ENCODE measurements around the gene SBK1. TPM values are rescaled to one million over a fixed set of nuclear protein-coding genes. Genes with fewer than 3 reads are reported as not detected.
"Not testable (repeated sequence)": the region's sequence is repeated elsewhere in the genome, so short reads cannot be mapped to it uniquely, and the experiment has no call there.

The SBK1 gene
- total and polyA plus RNA-seq, 4 experiments from 2014 or later = 1.2 to 14.6 (median 13.7) TPM

DNA sequence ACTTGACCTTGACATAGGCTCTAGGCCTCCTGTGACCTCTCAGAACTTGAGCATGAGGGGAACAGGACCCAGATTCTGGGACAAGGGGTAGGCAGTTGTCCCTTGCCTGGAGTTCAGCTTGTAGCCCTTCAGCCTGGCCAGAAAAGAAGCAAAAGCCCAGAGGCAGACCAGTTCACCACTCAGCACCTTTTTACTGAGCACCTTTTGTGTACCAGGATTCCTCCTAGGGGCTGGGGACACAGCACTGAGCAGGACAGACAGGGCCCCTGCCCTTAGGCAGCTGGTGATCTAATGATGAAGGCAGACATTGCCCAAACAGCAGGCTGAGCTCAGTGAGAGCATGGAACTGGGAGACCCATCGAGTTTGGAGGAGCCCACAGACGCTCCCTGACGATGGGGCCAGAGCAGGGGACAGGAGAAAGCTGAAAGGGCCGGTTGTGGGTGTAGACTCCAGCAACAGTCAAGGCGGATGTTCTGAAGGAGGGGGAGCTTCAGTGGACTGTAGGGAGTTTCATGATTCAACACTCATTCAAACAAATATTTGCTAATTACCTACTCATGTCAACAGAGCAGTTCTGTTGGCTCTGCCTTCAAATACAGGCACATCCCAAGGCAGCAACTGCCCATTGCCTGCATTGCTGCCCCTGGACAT, 32.0 kb downstream of the SBK1 start:
- Histone ChIP-seq H3K4me1 (ENCODE audit: insufficient read depth, low read length) (no peaks in the 10 kb centered on the region), H3K27ac (ENCODE audit: low read depth, low read length) (no peak overlapping the region), H3K9me3 (ENCODE audit: control insufficient read depth in 1 of 2, low read length in 2 of 2) (no peaks in the 10 kb centered on the region), H3K36me3 (ENCODE audit: insufficient read depth, low read length) (no peaks in the 10 kb centered on the region), H3K27me3 (ENCODE audit: insufficient read depth, low read length) (no peaks in the 10 kb centered on the region), H3K4me3 (ENCODE audit: low read length in 2 of 2) (no peak overlapping the region)
- CTCF ChIA-PET (ENCODE audit: partially characterized antibody) = interaction anchor here (0.9 to 1.4 kb wide), 3 partner anchors 37 to 127 kb away, joined by 3 to 7 read pairs (median 4); no protein-coding TSS in a partner anchor
- Mint-ChIP-seq H3K27ac (peak overlapping the region in 2 of 7 donors; percentile 27 to 46), H3K27me3 (no peaks in the 10 kb centered on the region), H3K4me1 (peaks cover 1 to 5% (median 3%) of the 10 kb centered on the region in 4 donors), H3K9me3 (no peaks in the 10 kb centered on the region), H3K36me3 (peaks cover 5 to 7% of the 10 kb centered on the region in 2 donors), H3K4me3 (no peak overlapping the region)
- intact Hi-C loops (cut with micrococcal nuclease) = no loop called here
- DNase-seq = no peak
- POLR2A ChIA-PET (ENCODE audit: partially characterized antibody) = interaction anchor here (0.6 to 0.9 kb wide), 2 partner anchors 16 to 46 kb away, joined by 3 to 4 read pairs; no protein-coding TSS in a partner anchor

DNA sequence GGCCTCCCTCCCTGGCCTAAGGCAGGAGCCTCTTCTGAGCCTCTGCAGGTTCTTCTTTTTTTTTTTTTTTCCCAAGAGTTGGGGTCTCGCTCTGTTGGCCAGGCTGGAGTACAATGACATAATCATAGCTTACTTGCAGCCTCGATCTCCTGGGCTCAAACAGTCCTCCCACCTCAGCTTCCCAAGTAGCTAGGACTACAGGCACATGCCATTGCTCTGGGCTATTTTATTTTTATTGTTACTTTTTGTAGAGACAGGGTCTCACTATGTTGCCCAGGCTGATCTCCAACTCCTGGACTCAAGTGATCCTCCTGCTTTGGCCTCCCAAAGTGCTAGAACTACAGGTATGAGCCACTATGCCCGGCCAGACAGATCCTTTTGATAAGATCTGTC, 32.6 kb downstream of the SBK1 start:
- peaks cover 1 to 5% (median 3%) of the 10 kb centered on the region in 4 donors for H3K4me1 Mint-ChIP-seq
- Histone ChIP-seq H3K9me3 (ENCODE audit: control insufficient read depth in 1 of 2, low read length in 2 of 2) (no peaks in the 10 kb centered on the region), H3K36me3 (ENCODE audit: insufficient read depth, low read length) (no peaks in the 10 kb centered on the region), H3K27ac (ENCODE audit: low read depth, low read length) (no peak overlapping the region), H3K4me3 (ENCODE audit: low read length in 2 of 2) (no peak overlapping the region), H3K4me1 (ENCODE audit: insufficient read depth, low read length) (no peaks in the 10 kb centered on the region), H3K27me3 (ENCODE audit: insufficient read depth, low read length) (no peaks in the 10 kb centered on the region)
- no peak for DNase-seq
- CTCF ChIA-PET (ENCODE audit: partially characterized antibody) = interaction anchor here (0.8 to 2.4 kb wide), 5 partner anchors 8 to 128 kb away, joined by 3 to 10 read pairs (median 4); no protein-coding TSS in a partner anchor
- peaks cover 2 to 4% of the 10 kb centered on the region in 2 donors for H3K36me3 Mint-ChIP-seq
- intact Hi-C loops (cut with micrococcal nuclease) = no loop called here
- H3K27me3 Mint-ChIP-seq = no peaks in the 10 kb centered on the region
- no peaks in the 10 kb centered on the region for H3K9me3 Mint-ChIP-seq
- H3K4me3 Mint-ChIP-seq = no peak overlapping the region
- peak overlapping the region in 4 of 7 donors; percentile 16 to 71 (median 42) for H3K27ac Mint-ChIP-seq
- POLR2A ChIA-PET (ENCODE audit: partially characterized antibody) = interaction anchor here (0.6 to 0.9 kb wide), 2 partner anchors 16 to 47 kb away, joined by 3 to 4 read pairs; no protein-coding TSS in a partner anchor

DNA sequence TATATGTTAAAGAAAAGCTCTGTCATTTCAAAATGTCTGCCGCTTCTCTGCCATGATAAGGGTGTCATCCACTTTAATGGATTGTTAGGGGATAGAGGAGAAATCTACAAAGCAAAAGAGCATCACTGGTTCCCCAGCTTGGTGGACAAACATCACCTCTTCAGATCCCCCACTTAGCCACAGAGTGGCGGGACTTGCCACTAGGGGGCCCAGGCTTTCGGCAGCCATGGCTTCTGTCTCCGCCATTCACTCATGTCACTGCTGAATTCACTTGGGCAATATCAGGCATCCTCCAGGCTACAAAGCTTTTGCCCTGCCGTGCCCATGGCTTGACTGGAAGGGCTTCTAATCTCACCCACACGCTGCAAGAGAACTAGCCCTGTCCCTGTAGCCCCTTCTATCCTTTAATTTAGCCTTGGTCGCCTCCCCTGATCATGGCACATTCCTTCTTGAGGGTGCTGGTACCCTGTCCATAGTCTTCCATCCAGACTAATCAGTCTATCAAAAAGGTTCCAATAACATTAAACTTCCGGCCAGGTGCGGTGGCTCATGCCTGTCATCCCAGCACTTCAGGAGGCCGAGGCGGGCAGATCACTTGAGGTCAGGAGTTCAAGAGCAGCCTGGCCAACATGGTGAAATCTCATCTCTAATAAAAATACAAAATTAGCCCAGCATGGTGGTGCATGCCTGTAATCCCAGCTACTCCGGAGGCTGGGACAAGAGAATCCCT, 34.7 kb downstream of the SBK1 start:
- H3K9me3 ChIP-seq (ENCODE audit: control insufficient read depth in 1 of 2, low read length in 2 of 2) = no peaks in the 10 kb centered on the region
- peak overlapping the region in 3 of 7 donors; percentile 43 to 61 (median 59) for H3K27ac Mint-ChIP-seq
- POLR2A ChIA-PET (ENCODE audit: partially characterized antibody) = interaction anchor here (0.6 to 0.9 kb wide), 2 partner anchors 23 to 28 kb away, joined by 3 read pairs; no protein-coding TSS in a partner anchor

DNA sequence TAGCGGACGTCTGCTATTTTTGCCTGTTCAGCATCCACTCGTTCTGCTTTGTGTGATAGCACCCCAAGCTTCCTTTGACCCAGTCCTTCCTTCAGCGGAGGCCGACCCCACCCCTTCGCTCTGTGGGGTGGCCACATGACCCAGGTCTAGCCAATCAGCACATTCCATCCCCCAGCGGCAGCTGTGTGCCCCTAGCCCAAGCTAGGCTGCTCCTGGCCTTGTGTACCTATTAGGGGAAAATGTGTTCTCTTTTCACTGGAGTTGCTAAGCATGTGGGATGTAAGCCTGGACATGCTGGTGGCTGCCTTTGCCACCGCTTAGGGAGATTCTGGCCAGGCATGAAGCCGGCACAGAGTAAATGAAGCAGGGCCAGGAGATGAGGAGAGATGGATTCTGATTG, 37.9 kb downstream of the SBK1 start:
- CTCF ChIA-PET (ENCODE audit: partially characterized antibody); H3K27me3 ChIP-seq (ENCODE audit: insufficient read depth, low read length); H3K27ac Mint-ChIP-seq; DNase-seq; H3K36me3 Mint-ChIP-seq; H3K27me3 Mint-ChIP-seq; H3K4me1 ChIP-seq (ENCODE audit: insufficient read depth, low read length); H3K36me3 ChIP-seq (ENCODE audit: insufficient read depth, low read length); intact Hi-C loops (cut with micrococcal nuclease); H3K4me3 Mint-ChIP-seq; H3K4me3 ChIP-seq (ENCODE audit: low read length in 2 of 2); POLR2A ChIA-PET (ENCODE audit: partially characterized antibody); H3K9me3 ChIP-seq (ENCODE audit: control insufficient read depth in 1 of 2, low read length in 2 of 2); H3K4me1 Mint-ChIP-seq; H3K27ac ChIP-seq (ENCODE audit: low read depth, low read length); H3K9me3 Mint-ChIP-seq: not testable (repeated sequence)

More for the DNA sequence above, 34.7 kb downstream of the SBK1 start:
- CTCF ChIA-PET (ENCODE audit: partially characterized antibody) = interaction anchor here (0.8 to 2.4 kb wide), 7 partner anchors 10 to 165 kb away, joined by 3 to 10 read pairs (median 3); no protein-coding TSS in a partner anchor
- DNase-seq = peak; percentile 50 to 63 (median 54)
- no peak overlapping the region for H3K27ac ChIP-seq (ENCODE audit: low read depth, low read length)
- Mint-ChIP-seq H3K36me3 (peaks cover 2 to 4% of the 10 kb centered on the region in 2 donors), H3K27me3 (no peaks in the 10 kb centered on the region), H3K4me1 (peaks cover 1 to 5% (median 3%) of the 10 kb centered on the region in 4 donors), H3K9me3 (no peaks in the 10 kb centered on the region), H3K4me3 (no peak overlapping the region)
- intact Hi-C loops (cut with micrococcal nuclease) = no loop called here
- H3K27me3 ChIP-seq (ENCODE audit: insufficient read depth, low read length) = no peaks in the 10 kb centered on the region
- H3K36me3 ChIP-seq (ENCODE audit: insufficient read depth, low read length) = no peaks in the 10 kb centered on the region
- H3K4me1 ChIP-seq (ENCODE audit: insufficient read depth, low read length) = no peaks in the 10 kb centered on the region
- H3K4me3 ChIP-seq (ENCODE audit: low read length in 2 of 2) = no peak overlapping the region

DNA sequence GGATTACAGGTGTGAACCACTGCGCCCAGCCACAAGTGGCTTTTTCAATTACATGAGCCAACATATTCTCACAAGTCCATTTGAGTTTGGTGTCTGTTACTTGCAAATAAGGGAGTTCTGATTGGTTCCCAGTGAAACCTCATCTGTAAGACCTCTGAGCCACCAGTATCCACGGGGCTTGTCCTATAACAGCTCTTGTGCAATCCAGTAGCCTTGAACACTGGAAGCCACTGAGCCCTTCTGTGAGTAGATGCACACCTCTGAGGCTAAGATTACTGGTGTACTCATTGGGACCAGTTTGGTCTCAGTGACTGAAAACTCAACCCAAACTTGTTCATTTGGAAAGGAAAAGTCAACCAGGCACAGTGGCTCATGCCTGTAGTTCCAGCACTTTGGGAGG, 38.7 kb downstream of the SBK1 start:
- H3K4me3 ChIP-seq (ENCODE audit: low read length in 2 of 2); H3K4me1 ChIP-seq (ENCODE audit: insufficient read depth, low read length); H3K9me3 ChIP-seq (ENCODE audit: control insufficient read depth in 1 of 2, low read length in 2 of 2); H3K27me3 ChIP-seq (ENCODE audit: insufficient read depth, low read length); DNase-seq; CTCF ChIA-PET (ENCODE audit: partially characterized antibody); H3K27me3 Mint-ChIP-seq; H3K4me3 Mint-ChIP-seq; H3K36me3 ChIP-seq (ENCODE audit: insufficient read depth, low read length); H3K9me3 Mint-ChIP-seq; H3K36me3 Mint-ChIP-seq; H3K27ac ChIP-seq (ENCODE audit: low read depth, low read length); intact Hi-C loops (cut with micrococcal nuclease); H3K27ac Mint-ChIP-seq; POLR2A ChIA-PET (ENCODE audit: partially characterized antibody); H3K4me1 Mint-ChIP-seq: not testable (repeated sequence)

DNA sequence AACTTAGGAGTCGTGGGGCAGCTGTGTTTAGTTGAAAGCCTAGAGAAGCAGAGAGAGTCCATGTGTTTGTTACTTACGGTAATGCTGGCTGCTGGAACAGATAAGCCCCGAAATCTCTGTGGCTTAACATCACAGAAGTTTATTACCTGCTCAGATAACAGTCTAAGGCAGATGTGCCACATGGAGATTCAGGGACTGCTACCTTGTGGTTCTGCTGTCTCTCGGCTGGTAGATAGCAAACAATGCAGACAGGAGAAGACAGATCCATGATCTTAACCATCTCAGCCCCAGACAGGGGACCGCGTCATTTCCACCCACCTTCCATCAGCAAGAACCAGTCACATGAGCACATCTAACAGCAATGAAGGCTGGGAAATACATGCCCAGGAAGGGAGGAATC, 40.3 kb downstream of the SBK1 start:
- H3K27ac ChIP-seq (ENCODE audit: low read depth, low read length); H3K27ac Mint-ChIP-seq; DNase-seq; H3K9me3 ChIP-seq (ENCODE audit: control insufficient read depth in 1 of 2, low read length in 2 of 2); CTCF ChIA-PET (ENCODE audit: partially characterized antibody); H3K4me1 Mint-ChIP-seq; H3K27me3 Mint-ChIP-seq; H3K4me3 Mint-ChIP-seq; H3K36me3 Mint-ChIP-seq; intact Hi-C loops (cut with micrococcal nuclease); H3K9me3 Mint-ChIP-seq; H3K4me3 ChIP-seq (ENCODE audit: low read length in 2 of 2); H3K27me3 ChIP-seq (ENCODE audit: insufficient read depth, low read length); H3K36me3 ChIP-seq (ENCODE audit: insufficient read depth, low read length); POLR2A ChIA-PET (ENCODE audit: partially characterized antibody); H3K4me1 ChIP-seq (ENCODE audit: insufficient read depth, low read length): not testable (repeated sequence)

DNA sequence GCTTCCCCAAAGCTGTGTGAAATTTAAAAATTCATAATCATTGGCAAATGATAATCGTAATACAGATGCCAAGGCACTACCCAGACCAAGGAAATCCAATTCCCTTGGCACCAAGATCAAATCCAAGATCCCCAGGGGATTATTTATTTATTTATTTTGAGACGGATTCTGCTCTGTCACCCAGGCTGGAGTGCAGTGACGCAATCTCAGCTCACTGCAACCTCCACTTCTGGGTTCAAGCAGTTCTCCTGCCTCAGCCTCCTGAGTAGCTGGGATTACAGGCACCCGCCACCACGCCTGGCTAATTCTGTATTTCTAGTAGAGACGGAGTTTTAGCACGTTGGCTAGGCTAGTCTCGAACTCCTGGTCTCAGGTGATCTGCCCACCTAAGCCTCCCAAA, 43.4 kb downstream of the SBK1 start:
- H3K27ac Mint-ChIP-seq; H3K36me3 ChIP-seq (ENCODE audit: insufficient read depth, low read length); H3K9me3 Mint-ChIP-seq; H3K4me3 ChIP-seq (ENCODE audit: low read length in 2 of 2); H3K4me1 ChIP-seq (ENCODE audit: insufficient read depth, low read length); H3K4me3 Mint-ChIP-seq; POLR2A ChIA-PET (ENCODE audit: partially characterized antibody); H3K27me3 Mint-ChIP-seq; intact Hi-C loops (cut with micrococcal nuclease); H3K27ac ChIP-seq (ENCODE audit: low read depth, low read length); DNase-seq; H3K4me1 Mint-ChIP-seq; H3K9me3 ChIP-seq (ENCODE audit: control insufficient read depth in 1 of 2, low read length in 2 of 2); H3K27me3 ChIP-seq (ENCODE audit: insufficient read depth, low read length); H3K36me3 Mint-ChIP-seq; CTCF ChIA-PET (ENCODE audit: partially characterized antibody): not testable (repeated sequence)
